ENCODE results near the gene PANX2.
"Not testable (repeated sequence)": the region's sequence is repeated elsewhere in the genome, so short reads cannot be mapped to it uniquely, and the experiment has no call there.

Gene PANX2

DNA sequence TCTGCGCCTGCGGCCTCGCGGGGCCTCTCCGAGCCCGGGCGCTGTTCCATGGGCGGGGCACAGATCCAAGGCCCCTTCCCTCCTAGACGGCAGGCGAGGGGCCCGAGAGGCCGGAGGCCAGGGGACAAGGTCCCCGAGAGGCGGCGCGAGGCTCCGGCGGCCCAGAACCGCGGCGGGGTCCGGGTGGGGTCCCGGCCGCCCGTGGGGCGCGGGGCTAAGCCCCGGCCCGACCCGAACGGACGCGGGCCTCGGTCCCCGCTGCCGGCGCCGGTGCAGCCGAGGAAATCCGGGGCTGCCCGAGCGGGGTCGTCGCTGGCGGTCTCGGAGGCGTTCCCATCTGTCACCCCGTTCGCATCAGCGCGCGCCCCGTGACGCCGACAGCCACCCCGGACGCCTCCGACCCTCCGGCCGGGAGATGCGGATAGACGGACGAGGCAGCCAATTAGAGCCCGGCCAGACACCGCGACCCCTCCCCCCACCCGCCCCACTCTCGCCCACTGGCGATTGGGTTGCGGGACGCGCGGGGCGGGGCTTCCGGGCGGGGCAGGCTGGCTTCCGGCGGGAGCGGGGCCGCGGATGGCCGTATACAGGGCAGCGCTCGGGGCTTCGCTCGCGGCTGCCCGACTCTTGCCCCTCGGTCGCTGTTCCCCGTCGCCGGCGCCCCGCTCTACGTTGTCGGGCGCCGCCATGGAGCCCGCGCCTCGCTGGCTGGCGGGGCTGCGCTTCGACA, 30.1 kb downstream of the PANX2 start, which contains the start of gene SELENOO:
Gene SELENOO, plus strand, starts transcription at position 551 of the 730 bp plus-strand sequence. Its CDS starts 26 bp downstream, at position 577.
- DNase-seq = peak; percentile 32

GRCh38 chr22:50201191-50202129, 30.9 kb downstream of the PANX2 start:
- no peak for DNase-seq

- DNase-seq = no peak
These were observed 31.7 kb downstream of the PANX2 start for GRCh38 chr22:50202130-50202666.

- no peak for DNase-seq
These were observed 32.8 kb downstream of the PANX2 start for GRCh38 chr22:50203288-50203687.

DNA sequence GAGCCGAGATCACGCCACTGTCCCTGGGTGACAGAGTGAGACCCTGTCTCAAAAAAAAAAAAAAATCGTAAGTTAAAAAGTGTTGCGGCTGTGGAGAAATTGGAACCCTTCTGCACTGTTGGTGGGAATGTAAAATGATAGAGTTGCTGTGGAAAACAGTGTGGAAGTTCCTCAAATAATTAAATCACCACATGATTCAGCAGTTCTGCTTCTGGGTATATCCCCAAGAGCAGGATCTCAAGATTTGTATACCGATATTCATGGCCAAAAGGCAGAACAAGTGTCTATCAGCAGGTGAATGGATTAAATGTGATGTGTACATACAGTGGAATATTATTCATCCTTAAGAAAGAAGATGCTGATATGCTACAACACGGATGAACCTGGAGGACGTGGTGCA, 34.0 kb downstream of the PANX2 start:
- DNase-seq = no peak

- DNase-seq = not testable (repeated sequence)
These were observed 34.5 kb downstream of the PANX2 start for GRCh38 chr22:50204998-50205397.

DNA sequence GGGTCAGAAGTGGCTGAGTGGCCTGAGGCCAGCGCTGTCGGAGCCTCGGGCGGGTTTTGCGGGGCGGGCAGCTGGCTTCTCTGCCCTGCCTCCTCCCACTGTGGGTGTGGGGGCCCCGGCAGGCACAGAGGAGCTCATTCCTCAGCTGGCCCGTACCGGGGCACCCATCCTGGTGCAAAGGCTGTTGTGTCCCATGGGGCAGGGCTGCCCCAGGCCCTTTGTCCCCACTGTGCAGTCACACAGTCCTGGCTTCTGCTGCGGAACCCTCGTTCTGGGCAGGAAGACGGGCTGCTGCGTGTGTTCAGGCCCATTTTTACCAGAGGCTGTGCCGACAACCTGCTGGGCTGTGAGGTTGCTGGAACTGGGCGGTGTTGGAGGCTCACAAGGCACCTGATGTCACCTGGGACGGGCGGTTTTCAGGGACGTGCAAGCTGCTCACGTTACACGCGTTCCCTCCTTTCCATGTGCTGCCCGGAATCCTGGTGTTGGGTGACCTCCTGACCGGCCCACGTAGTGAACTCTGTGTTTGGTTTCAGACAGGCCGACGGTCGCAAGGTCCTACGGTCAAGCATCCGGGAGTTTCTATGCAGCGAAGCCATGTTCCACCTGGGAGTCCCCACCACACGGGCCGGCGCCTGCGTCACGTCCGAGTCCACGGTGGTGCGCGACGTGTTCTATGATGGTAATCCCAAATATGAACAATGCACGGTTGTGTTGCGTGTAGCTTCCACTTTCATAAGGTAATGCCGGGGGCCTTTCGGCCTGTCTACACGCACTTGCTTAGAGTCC, 35.4 kb downstream of the PANX2 start:
- DNase-seq = no peak

DNA sequence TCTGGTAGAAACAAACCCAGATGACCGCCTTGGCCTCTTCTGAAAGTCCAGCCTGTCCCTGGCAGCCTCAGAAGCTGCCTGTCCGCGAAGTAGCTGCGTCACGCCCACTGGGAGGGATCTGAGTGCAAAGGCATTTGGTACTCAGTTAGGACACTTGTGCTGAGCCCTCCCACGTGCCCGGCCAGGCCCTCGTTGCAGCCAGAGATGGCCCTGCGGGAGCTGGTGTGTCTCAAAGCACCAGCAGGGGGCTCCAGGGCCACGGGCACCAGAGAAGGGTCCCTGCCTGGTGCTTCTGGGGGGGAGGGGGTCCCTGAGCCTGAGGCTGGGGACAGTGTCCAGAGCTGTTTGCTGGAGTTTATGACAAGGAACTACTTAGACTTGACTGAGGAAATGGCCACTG, 36.1 kb downstream of the PANX2 start:
- no peak for DNase-seq

GRCh38 chr22:50207383-50208140, 37.0 kb downstream of the PANX2 start:
- no peak for DNase-seq

GRCh38 chr22:50208430-50208938, 38.0 kb downstream of the PANX2 start:
- no peak for DNase-seq

DNA sequence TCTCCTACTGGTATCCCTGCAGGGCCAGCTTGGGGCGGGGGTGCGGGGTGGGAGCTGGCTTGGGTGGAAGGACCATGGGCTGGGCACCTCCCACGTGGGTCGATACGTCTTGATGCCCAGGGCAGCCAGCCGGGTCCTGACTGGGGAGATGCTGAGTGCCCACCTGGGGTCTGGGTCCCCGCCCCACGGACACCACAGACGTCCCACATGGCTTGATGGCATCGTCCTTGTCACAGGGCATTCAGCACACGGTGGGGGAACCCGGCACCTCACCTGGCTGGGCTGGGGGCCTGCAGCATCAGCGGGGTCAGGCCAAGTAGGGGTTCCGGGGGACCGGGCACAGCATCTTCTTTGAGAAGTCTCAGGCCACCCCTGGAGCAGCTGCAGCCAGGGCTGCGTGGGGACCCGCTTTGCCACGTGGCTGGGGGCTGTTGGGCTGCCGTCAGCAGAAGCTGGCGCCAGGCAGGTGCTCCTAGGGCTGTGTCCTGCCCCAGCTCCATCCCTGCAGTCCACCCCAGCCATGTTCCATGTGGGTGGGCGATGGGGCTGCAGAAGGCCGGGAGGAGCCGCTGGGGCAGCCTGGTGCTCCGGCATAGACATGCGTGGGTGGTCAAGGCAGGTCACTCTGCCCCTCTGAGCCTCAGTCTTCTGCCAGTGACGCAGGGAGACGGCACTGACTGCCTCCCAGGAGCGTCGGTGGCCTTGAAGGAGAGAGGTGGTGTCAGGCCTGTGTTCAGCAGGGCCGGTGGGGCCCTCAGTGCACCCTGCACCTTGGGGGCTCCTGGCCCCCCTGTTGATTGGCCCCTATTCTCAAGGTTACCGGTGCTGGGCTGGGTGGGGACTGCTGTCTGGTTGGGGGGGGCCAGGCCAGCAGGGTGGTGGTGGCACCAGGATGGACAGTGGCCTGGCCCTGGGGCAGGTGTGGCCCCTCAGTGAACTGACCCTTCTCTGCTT, 38.7 kb downstream of the PANX2 start:
- no peak for DNase-seq

GRCh38 chr22:50209893-50210292, 39.4 kb downstream of the PANX2 start:
- no peak for DNase-seq

DNA sequence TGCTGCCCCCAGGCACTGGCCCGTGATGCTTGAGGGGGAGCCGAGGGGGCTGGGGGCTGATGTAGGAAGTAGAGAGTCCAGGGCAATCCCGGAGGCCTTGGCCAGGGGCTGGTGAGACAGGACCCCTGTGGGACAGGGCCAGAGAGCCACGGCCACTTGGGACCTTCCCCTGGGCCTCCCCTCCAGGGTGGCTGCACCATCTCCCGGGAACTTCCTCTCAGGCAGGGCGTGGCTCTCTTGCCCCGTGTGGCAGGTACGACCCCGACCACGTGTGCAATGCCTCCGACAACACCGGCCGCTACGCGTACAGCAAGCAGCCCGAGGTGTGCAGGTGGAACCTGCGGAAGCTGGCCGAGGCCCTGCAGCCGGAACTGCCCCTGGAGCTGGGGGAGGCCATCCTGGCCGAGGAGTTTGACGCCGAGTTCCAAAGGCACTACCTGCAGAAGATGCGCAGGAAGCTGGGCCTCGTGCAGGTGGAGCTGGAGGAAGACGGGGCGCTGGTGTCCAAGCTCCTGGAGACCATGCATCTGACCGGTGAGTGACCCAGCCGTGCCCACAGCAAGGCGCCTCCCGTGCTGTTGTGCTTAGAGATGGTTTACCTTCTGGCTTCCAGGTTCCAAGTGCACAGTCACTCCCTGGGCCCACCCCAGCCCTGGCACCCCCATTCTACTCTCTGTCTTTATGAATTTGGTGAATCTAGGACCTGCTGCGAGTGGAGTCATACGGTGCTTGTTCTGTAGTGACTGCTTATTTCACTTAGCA, 40.0 kb downstream of the PANX2 start:
- DNase-seq = no peak

DNA sequence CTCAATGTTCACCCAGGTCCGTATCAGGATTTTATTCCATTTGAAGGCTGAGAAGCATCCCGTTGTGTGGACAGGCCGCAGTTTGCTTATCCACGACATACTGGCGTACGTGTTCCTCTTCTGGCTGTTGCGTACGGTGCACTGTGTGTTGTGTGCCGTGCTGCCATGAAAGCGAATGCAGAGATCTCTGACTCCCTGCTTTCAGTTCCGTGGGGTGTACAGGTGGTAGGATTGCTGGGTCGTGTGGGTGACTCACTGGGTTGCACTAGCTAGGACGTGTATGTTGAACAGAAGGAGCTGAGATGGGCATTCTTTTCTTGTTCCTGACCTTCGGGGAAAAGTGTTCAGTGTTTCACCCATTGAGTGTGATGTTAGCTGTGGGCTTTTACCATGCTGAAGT, 40.6 kb downstream of the PANX2 start:
- no peak for DNase-seq

DNA sequence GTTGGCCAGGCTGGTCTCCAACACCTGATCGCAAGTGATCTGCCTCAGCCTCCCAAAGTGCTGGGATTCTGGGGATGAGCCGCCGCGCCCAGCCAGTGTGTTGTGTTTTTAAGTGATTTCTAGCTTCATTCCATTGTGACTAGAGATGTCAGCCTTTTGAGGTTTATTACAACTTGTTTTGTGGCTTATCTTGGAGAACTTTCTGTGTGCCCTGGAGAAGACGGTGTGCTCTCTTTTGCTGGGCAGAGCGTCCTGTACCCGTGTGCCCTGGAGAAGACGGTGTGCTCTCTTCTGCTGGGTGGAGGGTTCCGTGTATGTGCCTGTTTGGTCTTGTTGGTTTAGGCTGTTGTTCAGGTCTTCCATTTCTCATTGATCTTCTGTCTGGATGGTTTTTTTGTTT, 42.7 kb downstream of the PANX2 start:
- DNase-seq = no peak

DNA sequence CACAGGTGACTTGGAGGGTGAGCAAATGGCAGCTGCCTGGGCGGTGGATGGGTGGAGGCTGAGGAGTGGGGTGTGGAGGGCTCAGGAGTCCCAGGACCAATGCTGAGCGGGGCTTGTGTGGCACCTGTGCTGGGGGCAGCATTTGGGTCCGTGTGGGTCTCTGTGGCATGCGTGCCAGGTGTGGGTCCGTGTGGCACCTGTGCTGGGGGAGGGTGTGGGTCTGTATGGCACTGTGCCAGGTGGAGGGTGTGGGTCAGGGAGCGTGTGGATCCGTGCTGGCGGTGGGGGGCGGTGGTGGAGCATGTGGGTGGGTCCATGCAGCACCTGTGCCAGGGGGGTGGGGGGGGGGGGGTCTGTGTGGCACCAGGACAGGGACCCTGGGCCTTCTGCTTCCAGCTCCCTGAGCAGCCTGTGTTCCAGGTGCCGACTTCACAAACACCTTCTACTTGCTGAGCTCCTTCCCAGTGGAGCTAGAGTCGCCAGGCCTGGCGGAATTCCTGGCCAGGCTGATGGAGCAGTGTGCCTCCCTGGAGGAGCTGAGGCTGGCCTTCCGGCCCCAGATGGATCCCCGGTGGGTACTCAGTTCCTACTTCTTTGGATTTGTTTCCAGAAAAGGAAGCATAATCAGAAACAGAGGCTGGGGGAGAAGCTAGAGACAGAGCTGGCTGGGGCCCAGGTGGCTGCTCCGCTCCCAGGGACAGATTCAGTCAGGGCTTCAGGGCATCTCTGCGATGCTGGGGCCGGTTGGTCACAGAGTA, 44.9 kb downstream of the PANX2 start:
- no peak for DNase-seq

DNA sequence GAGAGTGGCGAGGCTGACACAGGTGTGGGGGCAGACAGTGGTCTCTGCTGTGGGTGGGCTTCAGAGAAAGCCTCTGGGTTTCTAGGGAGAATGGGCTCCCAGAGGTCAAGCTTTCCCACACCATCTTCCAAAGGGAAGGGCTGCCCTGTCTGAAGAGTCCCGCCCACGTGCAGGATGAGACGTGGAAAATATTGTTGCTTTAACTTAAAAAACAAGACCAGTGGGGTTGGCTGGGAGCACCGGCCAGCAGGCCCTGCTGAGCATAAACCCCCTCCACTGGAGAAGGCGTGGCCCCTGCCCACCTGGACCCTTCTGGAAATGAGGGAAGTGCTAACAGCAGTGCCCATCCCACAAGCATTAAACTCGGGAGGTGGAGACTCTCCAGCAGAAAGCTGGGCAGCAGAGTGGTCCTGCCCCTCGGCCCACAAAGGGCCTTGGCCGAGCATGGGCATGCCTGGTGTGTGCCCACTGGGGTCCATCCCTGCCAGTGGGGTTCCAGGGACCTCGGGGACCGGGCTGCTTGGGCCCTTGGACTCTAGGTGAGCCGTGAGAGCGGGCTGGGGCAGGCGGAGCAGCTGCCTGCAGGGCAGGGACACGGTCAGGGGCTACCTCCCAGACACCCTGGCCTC, 45.6 kb downstream of the PANX2 start:
- DNase-seq = no peak

DNA sequence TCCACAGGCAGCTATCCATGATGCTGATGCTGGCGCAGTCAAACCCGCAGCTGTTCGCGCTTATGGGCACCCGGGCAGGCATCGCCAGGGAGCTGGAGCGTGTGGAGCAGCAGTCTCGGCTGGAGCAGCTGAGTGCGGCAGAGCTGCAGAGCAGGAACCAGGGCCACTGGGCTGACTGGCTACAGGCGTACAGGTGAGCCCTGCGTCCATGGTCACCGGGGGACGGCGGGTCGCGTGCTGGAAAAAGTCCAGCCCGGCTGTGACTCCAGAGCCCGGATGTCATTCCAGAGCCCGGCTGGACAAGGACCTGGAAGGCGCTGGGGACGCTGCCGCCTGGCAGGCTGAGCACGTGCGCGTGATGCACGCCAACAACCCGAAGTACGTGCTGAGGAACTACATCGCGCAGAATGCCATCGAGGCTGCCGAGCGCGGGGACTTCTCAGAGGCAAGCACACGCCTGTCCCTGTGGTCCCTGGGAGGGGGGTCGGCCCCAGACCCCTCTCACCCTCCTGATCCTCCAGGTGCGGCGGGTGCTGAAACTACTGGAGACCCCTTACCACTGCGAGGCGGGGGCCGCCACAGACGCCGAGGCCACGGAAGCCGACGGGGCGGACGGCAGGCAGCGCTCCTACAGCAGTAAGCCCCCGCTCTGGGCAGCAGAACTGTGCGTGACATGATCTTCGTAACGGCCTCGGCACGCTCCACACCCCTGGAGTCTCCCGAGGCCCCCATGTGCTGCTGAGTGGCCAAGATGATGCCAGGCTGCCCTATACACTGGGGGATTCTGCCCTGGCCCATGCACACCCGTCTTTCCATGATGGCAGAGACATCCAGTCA, 46.4 kb downstream of the PANX2 start:
- DNase-seq = no peak
